ENCODE data around the gene FAM241A.
"Not testable (repeated sequence)": the region's sequence is repeated elsewhere in the genome, so short reads cannot be mapped to it uniquely, and the experiment has no call there.

Gene FAM241A

GRCh38 chr4:112138538-112138937 is 6.7 kb upstream of the FAM241A start:
- no peak for DNase-seq
- no peak for ATAC-seq

- ATAC-seq (no peak), DNase-seq (no peak)
Measured at GRCh38 chr4:112140536-112140935, 4.7 kb upstream of the FAM241A start.

- DNase-seq (no peak), ATAC-seq (no peak)
Measured at GRCh38 chr4:112141366-112142138, 3.7 kb upstream of the FAM241A start.

GRCh38 chr4:112142182-112142581 is 3.1 kb upstream of the FAM241A start:
- no peak for ATAC-seq
- DNase-seq = no peak

GRCh38 chr4:112143781-112144180 is 1.5 kb upstream of the FAM241A start:
- ATAC-seq (no peak), DNase-seq (no peak)

- DNase-seq (no peak), ATAC-seq (no peak)
Measured at GRCh38 chr4:112144546-112145325, 518 bp upstream of the FAM241A start.

GRCh38 chr4:112145790-112146501 is 692 bp downstream of the FAM241A start:
- DNase-seq (peak; percentile 74), ATAC-seq (peak; percentile 80)

- DNase-seq (no peak), ATAC-seq (no peak)
Measured at GRCh38 chr4:112146502-112146813, 1.2 kb downstream of the FAM241A start.

- ATAC-seq = no peak
Measured at GRCh38 chr4:112147697-112148096, 2.4 kb downstream of the FAM241A start.

GRCh38 chr4:112150920-112151319 is 5.7 kb downstream of the FAM241A start:
- ATAC-seq (no peak), DNase-seq (no peak)

More at GRCh38 chr4:112147697-112148096, 2.4 kb downstream of the FAM241A start:
- no peak for DNase-seq

- no peak for ATAC-seq
- DNase-seq = no peak
Measured at GRCh38 chr4:112152521-112152920, 7.3 kb downstream of the FAM241A start.

- DNase-seq (peak; percentile 25), ATAC-seq (peak; percentile 57)
Measured at GRCh38 chr4:112153211-112153791, 8.0 kb downstream of the FAM241A start.

GRCh38 chr4:112156112-112156511 is 10.9 kb downstream of the FAM241A start:
- DNase-seq (no peak), ATAC-seq (no peak)

- ATAC-seq = no peak
- no peak for DNase-seq
Measured at GRCh38 chr4:112156553-112156952, 11.3 kb downstream of the FAM241A start.

- DNase-seq, ATAC-seq: not testable (repeated sequence)
Measured at GRCh38 chr4:112163706-112164105, 18.5 kb downstream of the FAM241A start.

GRCh38 chr4:112167794-112168193 is 22.5 kb downstream of the FAM241A start:
- DNase-seq = no peak
- no peak for ATAC-seq

GRCh38 chr4:112168719-112169500 is 23.7 kb downstream of the FAM241A start:
- no peak for DNase-seq
- no peak for ATAC-seq

- DNase-seq (no peak), ATAC-seq (peak; percentile 84)
Measured at GRCh38 chr4:112170451-112170993, 25.3 kb downstream of the FAM241A start.

GRCh38 chr4:112171051-112171763 is 26.0 kb downstream of the FAM241A start:
- not testable (repeated sequence) for DNase-seq, ATAC-seq

GRCh38 chr4:112172180-112172579 is 26.9 kb downstream of the FAM241A start:
- DNase-seq (no peak), ATAC-seq (peak; percentile 25)
